ENCODE measurements around the gene CHRNB4. TPM values are rescaled to one million over a fixed set of nuclear protein-coding genes. Genes with fewer than 3 reads are reported as not detected.
A peak's percentile ranks its signal among the peaks of the same experiment; 100 is the strongest.

CHRNB4 gene
- total RNA-seq, 4 donors from 2014 or later: not detected

GRCh38 chr15:78642331-78642730 is 1.3 kb upstream of the CHRNB4 start:
- no peaks in the 10 kb centered on the region for H3K9me3 ChIP-seq
- no peaks in the 10 kb centered on the region for H3K36me3 ChIP-seq
- peaks cover 5 to 13% of the 10 kb centered on the region in 2 donors for H3K4me1 ChIP-seq
- WGBS, 2 donors: 82 to 87% methylated on average over 5 of the region's 5 CpGs
- no peak for DNase-seq
- no peak overlapping the region for H3K27ac ChIP-seq
- no peaks in the 10 kb centered on the region for H3K27me3 ChIP-seq
- intact Hi-C loops (cut with DNase I): no loop called here
- TF ChIP-seq POLR2A (IDR thresholded peaks at IDR 0.05): no peak
- H3K4me3 ChIP-seq (replicated peaks in 1 of 3): no peak overlapping the region

GRCh38 chr15:78641749-78642275 is 802 bp upstream of the CHRNB4 start:
- Histone ChIP-seq H3K4me1 (peaks cover 5 to 13% of the 10 kb centered on the region in 2 donors), H3K27me3 (no peaks in the 10 kb centered on the region), H3K9me3 (no peaks in the 10 kb centered on the region), H3K4me3 (replicated peaks in 1 of 3) (no peak overlapping the region), H3K36me3 (no peaks in the 10 kb centered on the region), H3K27ac (no peak overlapping the region)
- no peak for TF ChIP-seq POLR2A (IDR thresholded peaks at IDR 0.05)
- TF ChIP-seq CTCF (IDR thresholded peaks at IDR 0.05): no peak
- intact Hi-C loops (cut with DNase I): no loop called here
- WGBS, 2 donors: 74 to 75% methylated on average over 11 of the region's 11 CpGs
- no peak for DNase-seq

GRCh38 chr15:78640527-78641101 is 396 bp downstream of the CHRNB4 start:
- no peaks in the 10 kb centered on the region for H3K27me3 ChIP-seq
- TF ChIP-seq POLR2A (IDR thresholded peaks at IDR 0.05) (no peak), CTCF (IDR thresholded peaks at IDR 0.05) (no peak)
- peak; percentile 40 to 57 for DNase-seq
- H3K36me3 ChIP-seq: no peaks in the 10 kb centered on the region
- intact Hi-C loops (cut with DNase I): no loop called here
- peaks cover 5 to 13% of the 10 kb centered on the region in 2 donors for H3K4me1 ChIP-seq
- H3K4me3 ChIP-seq (replicated peaks in 1 of 3): peak overlapping the region; percentile 19 to 39 (median 26)
- no peaks in the 10 kb centered on the region for H3K9me3 ChIP-seq
- no peak overlapping the region for H3K27ac ChIP-seq
- 9 to 13% methylated on average over 3 to 10 of the region's 32 CpGs for WGBS, 2 donors

- Histone ChIP-seq H3K4me1 (peaks cover 5 to 13% of the 10 kb centered on the region in 2 donors), H3K9me3 (no peaks in the 10 kb centered on the region)
These were observed 2.2 kb downstream of the CHRNB4 start for GRCh38 chr15:78638658-78639314.

More at GRCh38 chr15:78638658-78639314, 2.2 kb downstream of the CHRNB4 start:
- no peaks in the 10 kb centered on the region for H3K36me3 ChIP-seq
- no peak overlapping the region for H3K27ac ChIP-seq
- intact Hi-C loops (cut with DNase I): loop anchor here (5.0 kb wide), 1 partner anchor 69 kb away; no protein-coding TSS in a partner anchor
- H3K27me3 ChIP-seq: no peaks in the 10 kb centered on the region
- peak in 4 of 6 experiments; percentile 15 to 55 (median 48) for TF ChIP-seq CTCF (IDR thresholded peaks at IDR 0.05)
- no peak for TF ChIP-seq POLR2A (IDR thresholded peaks at IDR 0.05)
- H3K4me3 ChIP-seq (replicated peaks in 1 of 3): no peak overlapping the region
- 0 to 81% methylated on average over 1 to 2 of the region's 4 CpGs for WGBS, 2 donors
- peak; percentile 53 to 56 for DNase-seq

All from thyroid gland (tissue), 4 donors.